Thyroid gland (tissue), 4 donors: ENCODE results near the gene MAML1. TPM values are rescaled to one million over a fixed set of nuclear protein-coding genes. Genes with fewer than 3 reads are reported as not detected.

Source experiments
- DNase-seq, 2 donors: peaks; one replicate each; pipeline ENCODE4 v3.0.0-alpha.2; 2019
- H3K27ac ChIP-seq, 3 donors: fragments of 200-600 bp; sonication (generic); 1 replicate in 2 of 3; 2 replicates in 1 of 3; pipeline ENCODE4 v1.5.1; 2016 to 2019; ENCODE audit warnings: mild to moderate bottlenecking in 1 of 3, moderate library complexity in 1 of 3
- H3K27me3 ChIP-seq: fragments of 200-600 bp; sonication (generic); one replicate; pipeline ENCODE4 v1.5.1; 2019
- H3K36me3 ChIP-seq, 2 donors: fragments of 200-600 bp; sonication (generic); one replicate each; pipeline ENCODE4 v1.5.1; 2016 to 2019
- H3K4me1 ChIP-seq, 2 donors: fragments of 200-600 bp; sonication (generic); one replicate each; pipeline ENCODE4 v1.5.1; 2017 to 2019
- H3K4me3 ChIP-seq, 3 donors: fragments of 200-600 bp; sonication (generic); replicated peaks in 1 of 3; 1 replicate in 2 of 3; 2 replicates in 1 of 3; pipeline ENCODE4 v1.5.1; 2016; ENCODE audit warnings: mild to moderate bottlenecking in 1 of 3
- H3K9me3 ChIP-seq: fragments of 200-600 bp; sonication (generic); one replicate; pipeline ENCODE4 v1.5.1; 2017
- CTCF ChIP-seq, 6 experiments: fragments of 200-600 bp in 3 of 6; fragments of 450-650 bp in 3 of 6; sonication (generic) in 3 of 6; IDR thresholded peaks; one replicate each; pipeline ENCODE4 v1.5.1; 2016 to 2019; ENCODE audit warnings: antibody characterized with exemption in 6 of 6, mild to moderate bottlenecking in 2 of 6, inconsistent platforms in 1 of 6, moderate library complexity in 1 of 6
- POLR2A ChIP-seq, 2 donors: fragments of 450-650 bp; IDR thresholded peaks; one replicate each; pipeline ENCODE4 v1.6.1; 2017; ENCODE audit warnings: antibody characterized with exemption in 2 of 2, mild to moderate bottlenecking in 2 of 2, moderate library complexity in 1 of 2
- whole genome bisulfite sequencing, 2 donors: methylation state at CpG; one replicate each; pipeline ENCODE4 v1.1.5; 2017; 5-methylcytosine and 5-hydroxymethylcytosine counted together
- intact Hi-C: fragments of 100-400 bp; cut with DNase I; formaldehyde crosslinking; loops from one replicate; pipeline ENCODE4 v1.15.1; 2023
- total RNA-seq, 4 donors: library from RNA; depleted of rRNA; stranded (reverse); fragments of >200 nt; gene quantifications; one replicate each; pipeline ENCODE4 v1.2.3, GENCODE V29; 2016

The MAML1 gene
- total RNA-seq, 4 donors from 2014 or later: 27.3 to 46.7 (median 28.0) TPM

DNA sequence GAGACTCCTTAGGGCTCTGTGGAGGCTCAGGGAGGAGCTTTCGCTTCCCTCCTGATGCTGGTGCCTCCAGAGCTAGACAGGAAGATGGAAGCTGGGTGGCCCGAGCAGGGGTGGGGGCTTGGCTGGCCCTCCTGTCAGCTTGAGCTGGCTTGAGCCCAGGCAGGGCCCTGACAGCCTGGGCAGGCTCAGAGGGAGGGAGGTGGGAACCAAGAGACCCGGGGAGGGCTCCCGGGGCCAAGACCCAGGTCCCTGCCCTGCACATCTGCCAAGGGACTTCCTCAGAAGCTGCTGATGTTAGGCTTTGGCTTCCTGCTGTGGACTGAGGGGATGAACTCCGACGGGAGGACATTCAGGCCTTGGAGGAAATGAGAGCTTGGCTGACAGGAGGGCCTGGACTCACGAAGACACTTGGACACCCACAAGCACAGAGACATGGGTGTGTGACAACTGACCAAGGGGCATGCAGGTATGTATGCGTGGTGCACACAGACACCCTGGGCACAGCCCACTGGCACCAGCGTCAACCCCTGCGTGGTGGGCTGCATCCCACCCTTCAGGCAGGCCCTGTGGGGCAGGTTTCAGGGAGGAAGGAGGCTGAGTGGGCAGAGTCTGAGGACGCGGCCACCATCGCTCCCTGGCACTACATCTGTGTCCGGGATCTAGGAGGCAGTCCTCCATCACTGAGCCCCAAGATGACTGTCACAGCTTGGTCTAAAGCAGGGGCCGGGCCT is 59.4 kb downstream of the MAML1 start:
- peak overlapping the region in 2 of 3 donors; percentile 73 to 90 for H3K27ac ChIP-seq
- H3K9me3 ChIP-seq: no peaks in the 10 kb centered on the region
- no peaks in the 10 kb centered on the region for H3K27me3 ChIP-seq
- TF ChIP-seq POLR2A (IDR thresholded peaks at IDR 0.05) (no peak), CTCF (IDR thresholded peaks at IDR 0.05) (no peak)
- DNase-seq: no peak
- H3K36me3 ChIP-seq: no peaks in the 10 kb centered on the region
- 54 to 70% methylated on average over 9 to 11 of the region's 15 CpGs for WGBS, 2 donors
- peaks cover 32 to 56% of the 10 kb centered on the region in 2 donors for H3K4me1 ChIP-seq
- intact Hi-C loops: no loop called here
- no peak overlapping the region for H3K4me3 ChIP-seq

- DNase-seq: no peak
- H3K4me1 ChIP-seq: peaks cover 27 to 49% of the 10 kb centered on the region in 2 donors
- intact Hi-C loops: no loop called here
- TF ChIP-seq CTCF (IDR thresholded peaks at IDR 0.05): no peak
- TF ChIP-seq POLR2A (IDR thresholded peaks at IDR 0.05): no peak
- WGBS, 2 donors: 79 to 83% methylated on average over 21 to 23 of the region's 24 CpGs
- no peaks in the 10 kb centered on the region for H3K27me3 ChIP-seq
- H3K27ac ChIP-seq: peak overlapping the region; percentile 43 to 90 (median 73)
- peaks cover 3 to 7% of the 10 kb centered on the region in 2 donors for H3K36me3 ChIP-seq
- no peak overlapping the region for H3K4me3 ChIP-seq
- no peaks in the 10 kb centered on the region for H3K9me3 ChIP-seq
These were observed 60.2 kb downstream of the MAML1 start for GRCh38 chr5:179792612-179793467.

- H3K27me3 ChIP-seq: no peaks in the 10 kb centered on the region
- H3K27ac ChIP-seq: peak within 1 kb of the TSS; percentile 43 to 90 (median 73)
- TF ChIP-seq CTCF (IDR thresholded peaks at IDR 0.05) (no peak), POLR2A (IDR thresholded peaks at IDR 0.05) (no peak)
- intact Hi-C loops: no loop called here
- no peak within 1 kb of the TSS for H3K4me3 ChIP-seq
- peaks cover 11 to 15% of the 10 kb centered on the region in 2 donors for H3K36me3 ChIP-seq
- H3K9me3 ChIP-seq: no peaks in the 10 kb centered on the region
- peak; percentile 74 to 82 for DNase-seq
- H3K4me1 ChIP-seq: peaks cover 27 to 49% of the 10 kb centered on the region in 2 donors
- 44 to 53% methylated on average over 9 to 10 of the region's 19 CpGs for WGBS, 2 donors
These were observed 61.0 kb downstream of the MAML1 start, which contains the start of gene LTC4S for GRCh38 chr5:179793468-179794139. Gene LTC4S (plus strand): TSS chr5:179793986. CDS start chr5:179794081, 95 bp downstream.

DNA sequence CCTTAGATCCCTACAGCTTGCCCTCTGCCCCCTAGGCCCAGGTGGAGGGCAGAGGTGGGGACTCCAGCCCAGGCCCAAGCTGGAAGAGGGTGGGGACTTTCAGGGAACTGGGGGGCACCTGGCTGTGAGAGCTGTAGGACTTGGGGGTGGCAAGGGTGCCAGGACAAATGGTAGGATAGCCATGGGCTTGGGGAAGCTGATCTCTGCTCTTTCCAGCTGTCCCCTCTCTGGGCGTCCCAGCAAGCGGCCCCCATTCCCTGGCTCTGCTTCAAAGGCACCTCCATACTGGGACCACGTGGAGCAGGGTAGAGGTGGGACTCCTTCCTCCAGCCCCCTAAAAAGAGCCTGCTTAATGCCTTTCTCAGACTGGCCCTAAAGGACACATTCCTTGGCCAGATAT is 61.5 kb downstream of the MAML1 start:
- 71% methylated on average over 3 of the region's 3 CpGs; no CpG with 5 or more reads in 1 of the 2 donors for WGBS, 2 donors
- no peak for DNase-seq

More for the DNA sequence above, 61.5 kb downstream of the MAML1 start:
- Histone ChIP-seq H3K4me1 (peaks cover 27 to 49% of the 10 kb centered on the region in 2 donors), H3K9me3 (no peaks in the 10 kb centered on the region), H3K4me3 (no peak overlapping the region), H3K27me3 (no peaks in the 10 kb centered on the region), H3K36me3 (peaks cover 16 to 20% of the 10 kb centered on the region in 2 donors), H3K27ac (peak overlapping the region in 2 of 3 donors; percentile 73 to 90)
- TF ChIP-seq CTCF (IDR thresholded peaks at IDR 0.05): no peak
- TF ChIP-seq POLR2A (IDR thresholded peaks at IDR 0.05): no peak
- intact Hi-C loops: no loop called here
